Upper lobe of right lung (tissue), 1 donor: Measurements from ENCODE around the gene CLPTM1L. TPM values are rescaled to one million over a fixed set of nuclear protein-coding genes. Genes with fewer than 3 reads are reported as not detected.
A peak's percentile ranks its signal among the peaks of the same experiment; 100 is the strongest.

Source experiments
- ATAC-seq: fragments of 200-7000 bp; cut with Tn5 transposase; one replicate; pipeline ENCODE4 v1.9.1; 2020; ENCODE audit warnings: mild to moderate bottlenecking, moderate library complexity
- DNase-seq: peaks from one replicate; pipeline ENCODE4 v3.0.0-alpha.2; 2020
- H3K27ac ChIP-seq: fragments of 200-600 bp; one replicate; pipeline ENCODE4 v1.8.0; 2022
- H3K27me3 ChIP-seq: fragments of 200-600 bp; one replicate; pipeline ENCODE4 v1.8.0; 2022; ENCODE audit warnings: mild to moderate bottlenecking
- H3K36me3 ChIP-seq: fragments of 200-600 bp; one replicate; pipeline ENCODE4 v1.8.0; 2022
- H3K4me1 ChIP-seq: fragments of 200-600 bp; one replicate; pipeline ENCODE4 v1.8.0; 2022
- H3K4me3 ChIP-seq: fragments of 200-600 bp; one replicate; pipeline ENCODE4 v1.8.0; 2022; ENCODE audit warnings: mild to moderate bottlenecking
- H3K9me3 ChIP-seq: fragments of 200-600 bp; one replicate; pipeline ENCODE4 v1.8.0; 2022
- CTCF ChIP-seq: fragments of 200-600 bp; IDR thresholded peaks from one replicate; pipeline ENCODE4 v1.8.0; 2022; ENCODE audit warnings: antibody characterized with exemption
- intact Hi-C: fragments of 100-400 bp; cut with DNase I; formaldehyde crosslinking; loops from one replicate; pipeline ENCODE4 v1.11.0; 2022
- total RNA-seq: library from RNA; stranded (reverse); fragmentation: NEBNext Ultra II Directional; extraction: Animal tissue kit (Norgen Biotek cat#: 25700); gene quantifications from one replicate; pipeline ENCODE4 v1.2.1, GENCODE V29; 2021
- donor health status: DM: no; HTN: yes; CAD: no; lungs with severe emphysema.

The CLPTM1L gene
- total RNA-seq, 1 donor from 2014 or later, result 153 TPM

DNA sequence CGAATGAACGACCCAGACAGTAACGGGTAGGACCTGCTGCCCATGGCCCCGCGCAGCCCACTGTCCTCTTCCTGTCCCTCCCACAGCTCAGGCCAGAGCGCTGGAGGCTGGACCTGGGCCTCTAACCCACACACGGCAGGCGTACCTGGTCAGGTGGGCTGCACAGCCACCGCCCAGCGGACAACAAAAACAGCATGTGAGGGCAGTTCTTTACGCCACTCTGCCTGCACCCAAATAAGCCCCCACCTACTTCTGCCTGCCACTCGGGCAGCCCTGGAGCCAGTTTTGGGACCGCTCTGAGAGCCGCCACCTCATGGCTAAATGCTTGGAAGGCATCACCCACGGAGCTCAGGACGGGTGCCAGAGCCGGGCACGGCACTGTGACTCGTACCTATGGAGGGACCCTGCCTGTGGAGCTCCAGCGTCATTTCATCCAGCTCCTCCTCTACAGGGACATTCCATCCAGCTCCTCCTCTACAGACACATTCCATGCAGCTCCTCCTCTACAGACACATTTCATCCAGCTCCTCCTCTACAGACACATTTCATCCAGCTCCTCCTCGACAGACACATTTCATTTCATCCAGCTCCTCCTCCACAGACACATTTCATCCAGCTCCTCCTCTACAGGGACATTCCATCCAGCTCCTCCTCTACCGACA, 18.9 kb downstream of the CLPTM1L start:
- intact Hi-C loops, result no loop called here
- Histone ChIP-seq H3K9me3 (no peaks in the 10 kb centered on the region), H3K36me3 (peaks cover 63% of the 10 kb centered on the region), H3K27ac (no peak overlapping the region), H3K27me3 (no peaks in the 10 kb centered on the region), H3K4me1 (peaks cover 10% of the 10 kb centered on the region), H3K4me3 (no peak overlapping the region)
- TF ChIP-seq CTCF, result no peak
- no peak for ATAC-seq
- DNase-seq, result peak; percentile 60

DNA sequence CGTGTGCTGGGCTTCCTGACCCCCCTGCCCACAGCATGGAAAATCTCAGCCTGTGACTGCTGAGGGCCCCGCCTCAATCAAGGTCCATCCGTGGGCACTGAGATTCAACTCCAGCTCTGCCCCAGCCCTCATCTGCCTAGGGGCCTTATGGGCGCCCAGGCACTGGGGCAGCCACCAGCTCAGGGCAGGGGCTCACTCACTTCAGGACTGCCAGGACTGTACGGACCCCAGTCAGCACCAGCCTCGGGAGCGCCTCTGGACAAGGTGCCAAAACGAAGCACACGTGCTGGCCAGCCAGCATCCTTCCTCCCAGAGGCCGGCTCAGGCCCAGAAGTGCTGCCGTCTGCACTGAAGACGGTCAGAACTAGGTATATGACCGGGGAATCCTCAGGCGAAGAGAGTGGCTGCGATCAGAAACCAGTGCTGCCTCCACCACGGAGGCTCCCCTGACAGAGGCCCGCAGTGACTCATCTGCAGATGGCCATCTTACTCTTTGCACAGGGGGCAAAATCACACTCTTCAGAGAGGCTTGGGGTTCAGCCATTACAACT, 19.6 kb downstream of the CLPTM1L start:
- H3K36me3 ChIP-seq, result peaks cover 63% of the 10 kb centered on the region
- TF ChIP-seq CTCF, result no peak
- peaks cover 9% of the 10 kb centered on the region for H3K4me1 ChIP-seq
- H3K27ac ChIP-seq, result no peak overlapping the region
- ATAC-seq (peak; percentile 4), DNase-seq (peak; percentile 55)
- no peaks in the 10 kb centered on the region for H3K9me3 ChIP-seq
- no peaks in the 10 kb centered on the region for H3K27me3 ChIP-seq
- H3K4me3 ChIP-seq, result no peak overlapping the region
- intact Hi-C loops, result no loop called here

GRCh38 chr5:1324719-1325190, 20.1 kb downstream of the CLPTM1L start:
- ATAC-seq, result peak; percentile 43
- intact Hi-C loops, result no loop called here
- Histone ChIP-seq H3K36me3 (peaks cover 64% of the 10 kb centered on the region), H3K9me3 (no peaks in the 10 kb centered on the region), H3K27ac (no peak overlapping the region), H3K4me3 (no peak overlapping the region), H3K27me3 (no peaks in the 10 kb centered on the region), H3K4me1 (peaks cover 6% of the 10 kb centered on the region)
- no peak for TF ChIP-seq CTCF
- peak; percentile 53 for DNase-seq

GRCh38 chr5:1324301-1324700, 20.6 kb downstream of the CLPTM1L start:
- peak; percentile 46 for DNase-seq

GRCh38 chr5:1323803-1324173, 21.1 kb downstream of the CLPTM1L start:
- H3K4me1 ChIP-seq, result peaks cover 3% of the 10 kb centered on the region
- no peak for TF ChIP-seq CTCF
- intact Hi-C loops, result no loop called here
- H3K9me3 ChIP-seq, result no peaks in the 10 kb centered on the region
- H3K4me3 ChIP-seq, result no peak overlapping the region
- no peaks in the 10 kb centered on the region for H3K27me3 ChIP-seq
- peaks cover 69% of the 10 kb centered on the region for H3K36me3 ChIP-seq
- DNase-seq, result peak; percentile 37
- no peak for ATAC-seq
- no peak overlapping the region for H3K27ac ChIP-seq

More at GRCh38 chr5:1324301-1324700, 20.6 kb downstream of the CLPTM1L start:
- H3K36me3 ChIP-seq, result peaks cover 68% of the 10 kb centered on the region
- H3K27me3 ChIP-seq, result no peaks in the 10 kb centered on the region
- intact Hi-C loops, result no loop called here
- H3K27ac ChIP-seq, result no peak overlapping the region
- peaks cover 6% of the 10 kb centered on the region for H3K4me1 ChIP-seq
- H3K9me3 ChIP-seq, result no peaks in the 10 kb centered on the region
- no peak overlapping the region for H3K4me3 ChIP-seq
- TF ChIP-seq CTCF, result no peak
- no peak for ATAC-seq
